ENCODE measurements around the gene NELFCD. TPM values are rescaled to one million over a fixed set of nuclear protein-coding genes. Genes with fewer than 3 reads are reported as not detected.

NELFCD gene
- total and polyA plus RNA-seq, 2 donors (not counting 1 experiment from before 2014, with no cell fraction given): 80.2 to 107 TPM

DNA sequence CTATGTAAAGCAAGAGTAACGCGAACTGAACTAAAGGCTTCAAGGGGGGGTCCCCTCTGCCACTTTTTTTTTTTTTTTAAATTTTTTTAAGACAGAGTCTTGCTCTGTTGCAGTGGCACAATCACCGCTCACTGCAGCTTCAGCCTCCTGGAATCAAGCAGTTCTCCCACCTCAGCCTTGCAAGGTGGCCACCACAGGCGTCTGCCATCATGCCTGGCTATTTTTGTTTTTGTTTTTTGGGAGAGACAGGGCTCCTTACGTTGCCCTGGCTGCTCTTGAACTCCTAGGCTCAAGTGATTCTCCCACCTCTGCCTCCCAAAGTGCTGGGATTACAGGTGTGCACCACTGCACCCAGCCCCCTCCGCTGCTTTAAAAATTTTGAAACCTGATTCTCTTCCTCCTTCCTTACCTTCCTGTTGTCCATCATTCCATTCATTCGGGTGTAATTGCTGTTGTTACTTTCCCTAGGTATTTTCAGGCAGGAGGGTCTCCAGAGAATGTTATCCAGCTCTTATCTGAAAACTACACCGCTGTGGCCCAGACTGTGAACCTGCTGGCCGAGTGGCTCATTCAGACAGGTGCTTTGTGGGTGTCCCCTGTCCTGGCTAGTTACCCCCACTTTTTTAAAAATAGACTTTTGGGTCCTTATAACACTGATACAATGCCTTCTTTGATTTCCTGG is 5.4 kb downstream of the NELFCD start:
- ATAC-seq (ENCODE audit: low read depth) (no peak), DNase-seq (no peak)
- ChIA-PET POLR2A (no interaction called here), CTCF (no interaction called here)
- intact Hi-C loops (cut with micrococcal nuclease): no loop called here
- H3K79me2 ChIP-seq (ENCODE audit: control insufficient read depth, insufficient read depth, low read length): peaks cover 71% of the 10 kb centered on the region
- no peak overlapping the region for H3K9ac ChIP-seq (ENCODE audit: low read length)
- no peak overlapping the region for H2AFZ ChIP-seq (ENCODE audit: insufficient read depth, low read depth, low read length, poor library complexity, severe bottlenecking)
- no peaks in the 10 kb centered on the region for H3K9me3 Mint-ChIP-seq (ENCODE audit: insufficient read depth)
- H3K9me3 ChIP-seq (ENCODE audit: control extremely low read depth in 1 of 3, control insufficient read depth in 2 of 3, insufficient read depth in 1 of 3, low read length in 2 of 3): no peaks in the 10 kb centered on the region
- no peak overlapping the region for H3K4me3 ChIP-seq (ENCODE audit: control extremely low read depth in 1 of 5, extremely low read depth in 1 of 5, insufficient read depth in 1 of 5, low read depth in 2 of 5, low read length in 4 of 5)
- H3K27me3 Mint-ChIP-seq: no peaks in the 10 kb centered on the region
- peak overlapping the region; percentile 50 for H3K27ac Mint-ChIP-seq
- H3K36me3 ChIP-seq (replicated peaks in 1 of 2; ENCODE audit: control extremely low read depth in 1 of 2, control insufficient read depth in 1 of 2, extremely low read depth in 1 of 2, insufficient read depth in 2 of 2, low read length in 1 of 2): peaks cover 2 to 60% of the 10 kb centered on the region in 2 experiments
- no peak overlapping the region for H3K4me3 Mint-ChIP-seq
- H3K4me2 ChIP-seq (replicated peaks; ENCODE audit: low read depth, low read length, poor library complexity, severe bottlenecking): no peak overlapping the region
- peaks cover 27% of the 10 kb centered on the region for H4K20me1 ChIP-seq (ENCODE audit: control insufficient read depth, insufficient read depth, low read length, poor library complexity, severe bottlenecking)
- TF ChIP-seq EZH2 (IDR thresholded peaks at IDR 0.05; ENCODE audit: borderline replicate concordance, insufficient read depth, low read depth, low read length, poor library complexity, severe bottlenecking): no peak
- TF ChIP-seq, protein P1, sequence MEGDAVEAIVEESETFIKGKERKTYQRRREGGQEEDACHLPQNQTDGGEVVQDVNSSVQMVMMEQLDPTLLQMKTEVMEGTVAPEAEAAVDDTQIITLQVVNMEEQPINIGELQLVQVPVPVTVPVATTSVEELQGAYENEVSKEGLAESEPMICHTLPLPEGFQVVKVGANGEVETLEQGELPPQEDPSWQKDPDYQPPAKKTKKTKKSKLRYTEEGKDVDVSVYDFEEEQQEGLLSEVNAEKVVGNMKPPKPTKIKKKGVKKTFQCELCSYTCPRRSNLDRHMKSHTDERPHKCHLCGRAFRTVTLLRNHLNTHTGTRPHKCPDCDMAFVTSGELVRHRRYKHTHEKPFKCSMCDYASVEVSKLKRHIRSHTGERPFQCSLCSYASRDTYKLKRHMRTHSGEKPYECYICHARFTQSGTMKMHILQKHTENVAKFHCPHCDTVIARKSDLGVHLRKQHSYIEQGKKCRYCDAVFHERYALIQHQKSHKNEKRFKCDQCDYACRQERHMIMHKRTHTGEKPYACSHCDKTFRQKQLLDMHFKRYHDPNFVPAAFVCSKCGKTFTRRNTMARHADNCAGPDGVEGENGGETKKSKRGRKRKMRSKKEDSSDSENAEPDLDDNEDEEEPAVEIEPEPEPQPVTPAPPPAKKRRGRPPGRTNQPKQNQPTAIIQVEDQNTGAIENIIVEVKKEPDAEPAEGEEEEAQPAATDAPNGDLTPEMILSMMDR (IDR thresholded peaks at IDR 0.05): no peak
- H3K4me1 Mint-ChIP-seq: peaks cover 31% of the 10 kb centered on the region
- H3K27ac ChIP-seq (ENCODE audit: low read length in 2 of 2): peak overlapping the region in 1 of 2 donors; percentile 35
- H3K4me1 ChIP-seq (ENCODE audit: control insufficient read depth in 2 of 2, insufficient read depth in 2 of 2, low read length in 2 of 2): peaks cover 20 to 32% of the 10 kb centered on the region in 2 donors
- no peaks in the 10 kb centered on the region for H3K27me3 ChIP-seq (replicated peaks in 1 of 4; ENCODE audit: control extremely low read depth in 1 of 4, control insufficient read depth in 3 of 4, insufficient read depth in 4 of 4, low read length in 3 of 4)
- WGBS (ENCODE audit: insufficient coverage): 95% methylated on average over 2 of the region's 9 CpGs

DNA sequence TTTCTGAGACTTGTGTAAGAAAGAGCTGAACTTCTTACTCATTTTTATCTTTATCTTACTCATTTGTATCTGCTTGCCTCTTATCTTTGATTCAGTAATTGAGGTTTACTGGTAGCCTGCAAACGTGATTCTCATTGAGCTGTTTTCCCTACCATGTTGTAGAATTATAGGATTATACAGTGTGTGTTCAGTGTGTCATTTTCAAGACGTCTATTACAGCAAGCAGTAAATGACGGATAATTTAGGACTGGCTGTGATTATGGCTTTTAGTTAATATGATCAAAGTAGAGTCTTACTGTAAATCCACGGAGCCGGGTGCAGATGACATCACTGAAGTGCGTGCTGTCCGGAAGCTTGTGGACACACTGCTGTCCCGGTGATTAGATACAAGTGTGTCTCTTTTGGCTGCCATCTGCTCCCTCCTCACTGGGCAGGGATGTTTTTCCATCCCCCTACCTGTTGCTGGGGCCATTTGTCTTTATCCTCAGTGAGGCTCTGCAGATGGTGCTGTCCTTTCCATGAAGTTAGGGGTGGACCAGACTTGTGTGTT is 6.0 kb downstream of the NELFCD start:
- peaks cover 64% of the 10 kb centered on the region for H3K79me2 ChIP-seq (ENCODE audit: control insufficient read depth, insufficient read depth, low read length)
- ATAC-seq (ENCODE audit: low read depth) (no peak), DNase-seq (no peak)
- peak overlapping the region in 1 of 2 donors; percentile 35 for H3K27ac ChIP-seq (ENCODE audit: low read length in 2 of 2)
- TF ChIP-seq EZH2 (IDR thresholded peaks at IDR 0.05; ENCODE audit: borderline replicate concordance, insufficient read depth, low read depth, low read length, poor library complexity, severe bottlenecking): no peak
- TF ChIP-seq, protein P1 (IDR thresholded peaks at IDR 0.05): no peak
- no peak overlapping the region for H3K9ac ChIP-seq (ENCODE audit: low read length)
- H3K4me1 ChIP-seq (ENCODE audit: control insufficient read depth in 2 of 2, insufficient read depth in 2 of 2, low read length in 2 of 2): peaks cover 20 to 28% of the 10 kb centered on the region in 2 donors
- Mint-ChIP-seq H3K9me3 (ENCODE audit: insufficient read depth) (no peaks in the 10 kb centered on the region), H3K27ac (peak overlapping the region; percentile 50), H3K4me1 (peaks cover 28% of the 10 kb centered on the region), H3K27me3 (no peaks in the 10 kb centered on the region), H3K4me3 (no peak overlapping the region)
- H3K9me3 ChIP-seq (ENCODE audit: control extremely low read depth in 1 of 3, control insufficient read depth in 2 of 3, insufficient read depth in 1 of 3, low read length in 2 of 3): no peaks in the 10 kb centered on the region
- H2AFZ ChIP-seq (ENCODE audit: insufficient read depth, low read depth, low read length, poor library complexity, severe bottlenecking): no peak overlapping the region
- intact Hi-C loops (cut with micrococcal nuclease): no loop called here
- H4K20me1 ChIP-seq (ENCODE audit: control insufficient read depth, insufficient read depth, low read length, poor library complexity, severe bottlenecking): peaks cover 27% of the 10 kb centered on the region
- H3K4me2 ChIP-seq (replicated peaks; ENCODE audit: low read depth, low read length, poor library complexity, severe bottlenecking): no peak overlapping the region
- WGBS (ENCODE audit: insufficient coverage): 98% methylated on average over 7 of the region's 8 CpGs
- no peak overlapping the region for H3K4me3 ChIP-seq (ENCODE audit: control extremely low read depth in 1 of 5, extremely low read depth in 1 of 5, insufficient read depth in 1 of 5, low read depth in 2 of 5, low read length in 4 of 5)
- CTCF ChIA-PET: no interaction called here
- peaks cover 2 to 66% of the 10 kb centered on the region in 2 experiments for H3K36me3 ChIP-seq (replicated peaks in 1 of 2; ENCODE audit: control extremely low read depth in 1 of 2, control insufficient read depth in 1 of 2, extremely low read depth in 1 of 2, insufficient read depth in 2 of 2, low read length in 1 of 2)
- H3K27me3 ChIP-seq (replicated peaks in 1 of 4; ENCODE audit: control extremely low read depth in 1 of 4, control insufficient read depth in 3 of 4, insufficient read depth in 4 of 4, low read length in 3 of 4): no peaks in the 10 kb centered on the region
- POLR2A ChIA-PET: no interaction called here
